Nephron progenitor cell (in vitro differentiated cells): ENCODE results near the gene GJB6.

Source experiments
- DNase-seq: peaks from one replicate; pipeline ENCODE4 v3.0.0; 2021
- H3K27ac Mint-ChIP-seq: 2 replicates; pipeline ENCODE4 v1.8.0; 2021; ENCODE audit warnings: mild to moderate bottlenecking, moderate library complexity, mixed read lengths
- H3K27me3 Mint-ChIP-seq: 2 replicates; pipeline ENCODE4 v1.8.0; 2021; ENCODE audit warnings: mild to moderate bottlenecking, low read depth, mixed read lengths; ENCODE audit not compliant: poor library complexity
- H3K36me3 Mint-ChIP-seq: 2 replicates; pipeline ENCODE4 v1.8.0; 2021; ENCODE audit warnings: low read depth, mixed read lengths
- H3K4me1 Mint-ChIP-seq: 2 replicates; pipeline ENCODE4 v1.8.0; 2021; ENCODE audit warnings: mixed read lengths
- H3K4me3 Mint-ChIP-seq: 2 replicates; pipeline ENCODE4 v1.8.0; 2021; ENCODE audit warnings: mild to moderate bottlenecking, moderate library complexity, mixed read lengths
- H3K9me3 Mint-ChIP-seq: 2 replicates; pipeline ENCODE4 v1.8.0; 2021; ENCODE audit warnings: mild to moderate bottlenecking, moderate library complexity, mixed read lengths
- TF ChIP-seq, protein P1 (sequence below): fragments of 200-600 bp; sonication (generic); IDR thresholded peaks from 2 replicates; pipeline ENCODE4 v1.5.0; 2021; ENCODE audit warnings: antibody characterized with exemption

GJB6 gene

DNA sequence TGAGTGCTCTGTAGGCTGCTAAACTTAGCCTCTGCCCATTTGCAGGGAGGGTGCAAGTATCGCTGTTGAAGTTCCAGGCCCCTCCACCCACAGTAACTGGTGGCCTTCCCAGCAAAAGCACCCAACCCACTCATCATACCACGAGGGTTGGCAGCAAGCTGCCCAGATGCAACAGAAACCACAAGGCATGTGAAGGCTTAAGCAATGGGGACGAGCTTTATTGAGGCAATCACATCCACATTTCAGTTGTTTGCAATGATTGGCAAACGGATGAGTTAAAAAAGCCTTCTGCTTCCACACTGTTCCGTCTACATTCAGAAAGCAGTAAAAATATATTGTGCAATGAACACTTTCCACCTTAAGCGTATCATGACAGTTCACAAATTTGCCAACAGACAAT, 10.3 kb downstream of the GJB6 start:
- no peak overlapping the region for H3K4me3 Mint-ChIP-seq
- H3K4me1 Mint-ChIP-seq, result peaks cover under 1% of the 10 kb centered on the region
- H3K27ac Mint-ChIP-seq, result no peak overlapping the region
- H3K36me3 Mint-ChIP-seq, result no peaks in the 10 kb centered on the region
- peaks cover 59% of the 10 kb centered on the region for H3K27me3 Mint-ChIP-seq
- H3K9me3 Mint-ChIP-seq, result peaks cover 18% of the 10 kb centered on the region
- TF ChIP-seq, protein P1, sequence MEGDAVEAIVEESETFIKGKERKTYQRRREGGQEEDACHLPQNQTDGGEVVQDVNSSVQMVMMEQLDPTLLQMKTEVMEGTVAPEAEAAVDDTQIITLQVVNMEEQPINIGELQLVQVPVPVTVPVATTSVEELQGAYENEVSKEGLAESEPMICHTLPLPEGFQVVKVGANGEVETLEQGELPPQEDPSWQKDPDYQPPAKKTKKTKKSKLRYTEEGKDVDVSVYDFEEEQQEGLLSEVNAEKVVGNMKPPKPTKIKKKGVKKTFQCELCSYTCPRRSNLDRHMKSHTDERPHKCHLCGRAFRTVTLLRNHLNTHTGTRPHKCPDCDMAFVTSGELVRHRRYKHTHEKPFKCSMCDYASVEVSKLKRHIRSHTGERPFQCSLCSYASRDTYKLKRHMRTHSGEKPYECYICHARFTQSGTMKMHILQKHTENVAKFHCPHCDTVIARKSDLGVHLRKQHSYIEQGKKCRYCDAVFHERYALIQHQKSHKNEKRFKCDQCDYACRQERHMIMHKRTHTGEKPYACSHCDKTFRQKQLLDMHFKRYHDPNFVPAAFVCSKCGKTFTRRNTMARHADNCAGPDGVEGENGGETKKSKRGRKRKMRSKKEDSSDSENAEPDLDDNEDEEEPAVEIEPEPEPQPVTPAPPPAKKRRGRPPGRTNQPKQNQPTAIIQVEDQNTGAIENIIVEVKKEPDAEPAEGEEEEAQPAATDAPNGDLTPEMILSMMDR, result no peak
- no peak for DNase-seq

DNA sequence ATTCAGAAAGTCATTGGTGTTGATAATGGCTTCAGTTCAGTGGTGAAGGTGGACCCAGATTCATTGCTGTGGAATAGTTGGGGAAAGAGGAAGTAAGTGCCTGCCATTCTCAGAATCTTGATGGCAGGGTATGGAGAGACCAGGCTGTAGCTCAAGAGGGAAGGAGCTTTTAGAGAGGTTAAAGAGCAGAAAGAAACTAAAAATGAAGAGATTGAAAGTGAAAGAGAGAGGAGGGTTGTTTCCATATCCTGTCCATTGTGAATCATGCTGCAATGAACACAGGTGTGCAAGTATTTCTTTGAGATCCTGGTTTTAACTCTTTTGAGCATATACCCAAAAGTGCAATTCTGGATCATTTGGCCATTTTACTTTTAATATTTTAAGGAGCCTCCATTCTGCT, 12.5 kb downstream of the GJB6 start:
- Mint-ChIP-seq H3K27ac (no peak overlapping the region), H3K27me3 (peaks cover 48% of the 10 kb centered on the region), H3K9me3 (peaks cover 18% of the 10 kb centered on the region), H3K36me3 (no peaks in the 10 kb centered on the region), H3K4me1 (no peaks in the 10 kb centered on the region), H3K4me3 (no peak overlapping the region)
- TF ChIP-seq, protein P1, result no peak
- no peak for DNase-seq

DNA sequence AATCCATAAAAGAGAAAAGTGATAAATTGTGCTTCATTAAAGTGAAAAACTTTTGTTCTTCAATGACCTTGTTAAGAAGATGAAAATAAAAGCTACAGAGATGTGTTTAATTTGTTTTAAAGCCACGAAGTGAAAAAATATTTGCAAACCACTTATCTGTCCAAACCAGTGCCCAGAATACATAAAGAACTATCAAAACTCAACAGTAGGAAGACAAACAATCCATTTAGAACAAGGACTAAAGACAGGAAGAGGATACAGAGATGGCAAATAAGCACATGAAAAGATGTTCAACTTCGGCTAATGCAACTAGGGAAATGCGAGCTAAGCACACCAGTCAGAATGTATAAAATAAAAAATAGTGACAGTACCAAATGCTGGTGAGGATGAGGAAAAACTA, 15.0 kb downstream of the GJB6 start:
- H3K27ac Mint-ChIP-seq, result no peak overlapping the region
- H3K9me3 Mint-ChIP-seq, result peaks cover 18% of the 10 kb centered on the region
- no peak overlapping the region for H3K4me3 Mint-ChIP-seq
- TF ChIP-seq, protein P1, result no peak
- no peaks in the 10 kb centered on the region for H3K4me1 Mint-ChIP-seq
- H3K36me3 Mint-ChIP-seq, result no peaks in the 10 kb centered on the region
- peaks cover 51% of the 10 kb centered on the region for H3K27me3 Mint-ChIP-seq
- DNase-seq, result no peak

DNA sequence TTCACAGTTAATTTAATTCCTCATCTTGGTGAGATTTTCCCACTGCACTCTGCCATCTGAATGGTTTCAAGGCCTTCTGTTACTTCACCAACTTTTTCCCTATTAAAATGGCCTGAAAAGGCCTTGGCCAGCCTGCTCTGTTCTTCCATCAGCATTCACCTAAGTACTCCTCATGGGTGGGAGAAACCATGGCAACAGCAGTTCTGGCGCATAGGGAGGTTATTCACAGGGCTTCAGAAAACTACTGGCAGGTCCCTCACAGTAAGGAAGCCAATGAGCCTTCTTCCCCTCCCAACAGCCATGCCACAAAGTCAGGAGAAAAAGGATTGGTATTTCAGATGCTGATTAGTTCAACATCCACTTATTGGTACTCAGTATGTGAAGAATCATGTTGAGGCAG, 22.2 kb downstream of the GJB6 start:
- TF ChIP-seq, protein P1, result no peak
- Mint-ChIP-seq H3K9me3 (peaks cover 3% of the 10 kb centered on the region), H3K27me3 (peaks cover 35% of the 10 kb centered on the region)

DNA sequence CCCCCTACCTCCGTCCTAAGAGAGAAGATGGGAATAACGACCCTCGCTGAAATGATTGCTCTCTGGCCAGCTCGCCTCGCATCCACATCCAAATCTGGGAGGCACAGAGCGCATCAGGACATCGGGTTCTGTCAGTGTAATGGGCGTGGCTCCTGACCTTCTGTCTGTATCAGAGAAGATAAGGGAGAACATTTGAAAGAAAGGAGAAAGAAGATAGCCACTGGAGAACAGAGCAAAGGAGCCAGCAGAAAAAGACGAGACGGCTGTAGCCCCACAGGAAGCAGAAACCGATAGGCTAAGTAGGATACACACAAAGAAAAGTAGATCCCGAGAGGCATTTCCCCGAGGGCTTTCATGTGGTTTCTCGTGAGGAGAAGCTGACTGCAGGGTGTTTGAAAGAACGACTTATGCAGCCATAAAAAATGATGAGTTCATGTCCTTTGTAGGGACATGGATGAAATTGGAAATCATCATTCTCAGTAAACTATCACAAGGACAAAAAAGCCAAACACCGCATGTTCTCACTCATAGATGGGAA, 25.4 kb downstream of the GJB6 start:
- Mint-ChIP-seq H3K4me1 (no peaks in the 10 kb centered on the region), H3K9me3 (peaks cover 13% of the 10 kb centered on the region), H3K4me3 (no peak overlapping the region), H3K36me3 (no peaks in the 10 kb centered on the region), H3K27ac (no peak overlapping the region), H3K27me3 (peaks cover 13% of the 10 kb centered on the region)
- TF ChIP-seq, protein P1, result no peak
- no peak for DNase-seq

More for the DNA sequence above, 22.2 kb downstream of the GJB6 start:
- no peak overlapping the region for H3K27ac Mint-ChIP-seq
- no peaks in the 10 kb centered on the region for H3K36me3 Mint-ChIP-seq
- no peaks in the 10 kb centered on the region for H3K4me1 Mint-ChIP-seq
- no peak for DNase-seq
- H3K4me3 Mint-ChIP-seq, result no peak overlapping the region

DNA sequence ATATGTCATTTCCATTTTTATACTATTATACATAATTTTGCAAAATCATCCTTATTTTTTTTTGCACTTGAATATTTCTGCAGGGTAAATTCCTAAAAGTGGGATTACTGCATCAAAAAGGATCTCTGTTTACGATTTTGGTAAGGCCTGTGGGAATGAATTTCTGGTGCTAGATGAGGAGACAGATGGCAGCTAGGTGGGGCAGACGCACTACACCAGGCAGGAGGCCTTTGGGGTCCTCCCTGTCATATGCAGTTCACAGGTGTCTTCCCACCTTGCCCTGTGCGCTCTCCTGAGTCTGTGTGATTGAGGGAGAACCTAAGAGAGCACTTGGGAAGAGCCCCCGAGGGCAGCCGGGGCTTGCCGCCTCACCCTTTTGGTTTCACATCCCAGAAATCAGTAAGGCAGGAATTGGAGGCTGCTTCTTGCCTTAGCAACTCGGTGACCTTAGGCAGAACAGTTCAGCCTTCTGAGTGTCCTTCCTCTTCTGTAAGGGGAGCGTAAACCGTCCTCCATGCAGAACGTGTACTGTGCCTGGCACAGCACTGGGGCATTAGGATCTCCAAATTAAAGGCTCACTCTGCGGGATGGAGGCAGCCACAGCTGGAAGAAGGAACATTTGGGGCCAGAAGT, 25.9 kb downstream of the GJB6 start:
- no peak for DNase-seq
- Mint-ChIP-seq H3K36me3 (no peaks in the 10 kb centered on the region), H3K27me3 (peaks cover 13% of the 10 kb centered on the region), H3K4me3 (no peak overlapping the region), H3K4me1 (no peaks in the 10 kb centered on the region), H3K9me3 (peaks cover 17% of the 10 kb centered on the region), H3K27ac (no peak overlapping the region)
- TF ChIP-seq, protein P1, result no peak
